Loucy (cell line): ENCODE data around the gene EMC7.

Experiments
- H2AFZ ChIP-seq: fragments of 200-600 bp; sonication (generic); 2 replicates; pipeline ENCODE4 v1.6.0; 2016; ENCODE audit warnings: antibody characterized with exemption, mild to moderate bottlenecking, low read length, moderate library complexity
- H3F3A ChIP-seq: fragments of 200-600 bp; 2 replicates; pipeline ENCODE4 v1.6.0; 2016; ENCODE audit warnings: antibody characterized with exemption, low read depth, mild to moderate bottlenecking
- H3K27me3 ChIP-seq: fragments of 200-600 bp; sonication (generic); 2 replicates; pipeline ENCODE4 v1.6.1; 2014; ENCODE audit warnings: low read length, mild to moderate bottlenecking; ENCODE audit not compliant: insufficient read depth, poor library complexity, severe bottlenecking
- H3K36me3 ChIP-seq: fragments of 200-600 bp; sonication (generic); 2 replicates; pipeline ENCODE4 v1.6.1; 2016; ENCODE audit warnings: low read length; ENCODE audit not compliant: insufficient read depth
- H3K4me1 ChIP-seq: fragments of 200-600 bp; sonication (generic); 2 replicates; pipeline ENCODE4 v1.5.1; 2014; ENCODE audit warnings: low read length, mild to moderate bottlenecking; ENCODE audit not compliant: insufficient read depth, poor library complexity, severe bottlenecking
- H3K4me2 ChIP-seq: fragments of 200-600 bp; sonication (generic); 2 replicates; pipeline ENCODE4 v1.6.0; 2014; ENCODE audit warnings: antibody characterized with exemption, low read length, low read depth, mild to moderate bottlenecking; ENCODE audit not compliant: poor library complexity, severe bottlenecking
- H3K4me3 ChIP-seq: fragments of 200-600 bp; sonication (generic); 2 replicates; pipeline ENCODE4 v1.5.1; 2014; ENCODE audit warnings: low read length, mild to moderate bottlenecking, mixed read lengths; ENCODE audit not compliant: poor library complexity, severe bottlenecking
- H3K79me2 ChIP-seq: fragments of 200-600 bp; sonication (generic); 2 replicates; pipeline ENCODE4 v1.6.1; 2014; ENCODE audit warnings: low read length; ENCODE audit not compliant: insufficient read depth
- H3K9ac ChIP-seq: fragments of 200-600 bp; sonication (generic); 2 replicates; pipeline ENCODE4 v1.6.0; 2014; ENCODE audit warnings: mild to moderate bottlenecking, low read depth, low read length, moderate library complexity; ENCODE audit not compliant: poor library complexity, severe bottlenecking
- H3K9me2 ChIP-seq: fragments of 200-600 bp; sonication (generic); replicated peaks from 2 replicates; pipeline ENCODE4 v1.6.1; 2016; ENCODE audit warnings: low read depth, low read length, mixed read lengths
- H3K9me3 ChIP-seq: fragments of 200-600 bp; sonication (generic); 2 replicates; pipeline ENCODE4 v1.6.1; 2014; ENCODE audit warnings: mild to moderate bottlenecking, antibody characterized with exemption, low read length, low read depth; ENCODE audit not compliant: insufficient read depth
- H4K20me1 ChIP-seq: fragments of 200-600 bp; sonication (generic); 2 replicates; pipeline ENCODE4 v1.6.0; 2014; ENCODE audit warnings: antibody characterized with exemption, low read length, mild to moderate bottlenecking; ENCODE audit not compliant: insufficient read depth, poor library complexity, severe bottlenecking
- EZH2phosphoT487 ChIP-seq: fragments of 200-600 bp; IDR thresholded peaks from 2 replicates; pipeline ENCODE4 v1.6.1; 2018; ENCODE audit warnings: antibody characterized with exemption, mild to moderate bottlenecking, moderate library complexity, borderline replicate concordance
- TF ChIP-seq, protein P1 (sequence below): fragments of 200-600 bp; sonication (generic); conservative IDR thresholded peaks from 2 replicates; pipeline ENCODE4 v1.5.1; 2014; ENCODE audit warnings: mild to moderate bottlenecking, antibody characterized with exemption, low read length

Gene EMC7

DNA sequence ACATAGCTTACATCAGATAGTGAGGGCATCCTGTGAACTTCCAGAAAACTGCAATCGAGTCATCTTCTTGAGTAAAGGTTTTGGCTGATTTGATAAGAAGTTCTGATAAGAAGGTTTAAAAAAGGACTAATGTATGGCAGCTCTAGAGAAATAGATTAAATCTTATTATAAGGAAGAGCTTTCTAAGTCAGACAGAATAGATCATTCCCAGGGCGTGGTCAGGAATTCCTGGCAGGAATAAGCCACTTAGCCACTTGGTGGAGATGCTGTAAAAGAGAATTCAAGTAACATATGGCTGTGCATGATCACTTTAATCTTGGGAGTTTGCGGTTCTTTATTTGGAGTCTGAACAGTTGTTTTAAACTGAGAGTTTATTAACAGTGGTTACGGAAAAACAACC, 17.6 kb upstream of the EMC7 start:
- no peak overlapping the region for H3K4me2 ChIP-seq
- no peaks in the 10 kb centered on the region for H3K27me3 ChIP-seq
- H3K9me2 ChIP-seq = no peaks in the 10 kb centered on the region
- no peaks in the 10 kb centered on the region for H3F3A ChIP-seq
- H4K20me1 ChIP-seq = no peaks in the 10 kb centered on the region
- H2AFZ ChIP-seq = no peak overlapping the region
- H3K9me3 ChIP-seq = no peaks in the 10 kb centered on the region
- H3K4me3 ChIP-seq = no peak overlapping the region
- no peaks in the 10 kb centered on the region for H3K4me1 ChIP-seq
- H3K36me3 ChIP-seq = no peaks in the 10 kb centered on the region
- TF ChIP-seq, protein P1, sequence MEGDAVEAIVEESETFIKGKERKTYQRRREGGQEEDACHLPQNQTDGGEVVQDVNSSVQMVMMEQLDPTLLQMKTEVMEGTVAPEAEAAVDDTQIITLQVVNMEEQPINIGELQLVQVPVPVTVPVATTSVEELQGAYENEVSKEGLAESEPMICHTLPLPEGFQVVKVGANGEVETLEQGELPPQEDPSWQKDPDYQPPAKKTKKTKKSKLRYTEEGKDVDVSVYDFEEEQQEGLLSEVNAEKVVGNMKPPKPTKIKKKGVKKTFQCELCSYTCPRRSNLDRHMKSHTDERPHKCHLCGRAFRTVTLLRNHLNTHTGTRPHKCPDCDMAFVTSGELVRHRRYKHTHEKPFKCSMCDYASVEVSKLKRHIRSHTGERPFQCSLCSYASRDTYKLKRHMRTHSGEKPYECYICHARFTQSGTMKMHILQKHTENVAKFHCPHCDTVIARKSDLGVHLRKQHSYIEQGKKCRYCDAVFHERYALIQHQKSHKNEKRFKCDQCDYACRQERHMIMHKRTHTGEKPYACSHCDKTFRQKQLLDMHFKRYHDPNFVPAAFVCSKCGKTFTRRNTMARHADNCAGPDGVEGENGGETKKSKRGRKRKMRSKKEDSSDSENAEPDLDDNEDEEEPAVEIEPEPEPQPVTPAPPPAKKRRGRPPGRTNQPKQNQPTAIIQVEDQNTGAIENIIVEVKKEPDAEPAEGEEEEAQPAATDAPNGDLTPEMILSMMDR = no peak
- TF ChIP-seq EZH2phosphoT487 = no peak
- H3K79me2 ChIP-seq = no peaks in the 10 kb centered on the region
- H3K9ac ChIP-seq = no peak overlapping the region

DNA sequence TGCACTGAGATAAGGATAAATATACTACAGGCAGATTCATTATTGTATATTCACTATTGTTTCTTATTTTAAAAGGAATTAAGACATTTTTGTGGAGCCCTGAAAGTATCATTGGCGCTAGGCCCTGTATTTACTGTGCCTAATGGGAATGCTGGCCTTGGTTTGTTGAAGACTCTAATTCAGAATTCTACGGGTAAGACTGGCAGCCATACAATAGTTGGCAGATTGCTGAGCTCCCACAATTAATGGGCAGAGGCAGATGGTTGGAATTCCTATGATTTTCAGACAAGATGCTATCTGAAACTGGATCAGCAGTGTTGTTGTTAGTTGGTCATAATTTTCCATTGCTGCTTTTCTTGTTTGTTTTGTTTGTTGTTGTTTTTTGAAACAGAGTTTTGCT, 15.0 kb upstream of the EMC7 start:
- no peak overlapping the region for H3K4me2 ChIP-seq
- no peaks in the 10 kb centered on the region for H3K79me2 ChIP-seq
- H3K36me3 ChIP-seq = no peaks in the 10 kb centered on the region
- H3K9ac ChIP-seq = no peak overlapping the region
- no peak for TF ChIP-seq EZH2phosphoT487
- TF ChIP-seq, protein P1 = no peak
- H3K4me3 ChIP-seq = no peak overlapping the region
- H3K9me2 ChIP-seq = no peaks in the 10 kb centered on the region
- no peaks in the 10 kb centered on the region for H4K20me1 ChIP-seq
- no peaks in the 10 kb centered on the region for H3K27me3 ChIP-seq
- no peaks in the 10 kb centered on the region for H3K9me3 ChIP-seq
- H3F3A ChIP-seq = no peaks in the 10 kb centered on the region
- no peak overlapping the region for H2AFZ ChIP-seq
- H3K4me1 ChIP-seq = no peaks in the 10 kb centered on the region

DNA sequence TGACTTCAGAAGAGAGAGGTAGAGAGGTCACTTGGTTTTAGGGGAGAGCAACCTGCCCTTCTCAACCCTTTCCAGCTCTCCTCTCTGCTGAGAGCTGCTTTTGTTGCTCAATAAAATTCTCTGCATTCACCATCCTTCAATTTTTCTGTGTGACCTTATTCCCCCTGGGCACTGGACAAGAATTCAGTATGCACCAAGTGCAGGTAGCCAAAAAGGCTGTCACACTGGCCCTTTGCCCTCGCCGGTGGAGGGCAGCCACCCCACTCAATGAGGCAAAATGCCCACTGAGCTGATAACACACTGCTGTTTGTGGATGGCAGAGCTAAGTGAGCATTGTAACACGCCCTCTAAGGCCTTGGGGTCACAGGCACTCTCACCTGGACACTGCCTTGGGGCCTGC, 13.1 kb upstream of the EMC7 start:
- Histone ChIP-seq H3K9me2 (no peaks in the 10 kb centered on the region), H2AFZ (no peak overlapping the region), H3K9ac (no peak overlapping the region), H3K4me3 (no peak overlapping the region), H3F3A (no peaks in the 10 kb centered on the region), H3K27me3 (no peaks in the 10 kb centered on the region), H4K20me1 (no peaks in the 10 kb centered on the region), H3K79me2 (no peaks in the 10 kb centered on the region), H3K36me3 (no peaks in the 10 kb centered on the region), H3K9me3 (no peaks in the 10 kb centered on the region), H3K4me2 (no peak overlapping the region), H3K4me1 (peaks cover 3% of the 10 kb centered on the region)
- TF ChIP-seq, protein P1 = no peak
- no peak for TF ChIP-seq EZH2phosphoT487
